COLO668 (cell line): ENCODE results near the gene GDE1.

ENCODE experiments used
- DNase-seq: peaks from one replicate; lab custom pipeline; 2025; ENCODE audit not compliant: unreplicated experiment; lab: John Stamatoyannopoulos, UW

Gene GDE1

DNA sequence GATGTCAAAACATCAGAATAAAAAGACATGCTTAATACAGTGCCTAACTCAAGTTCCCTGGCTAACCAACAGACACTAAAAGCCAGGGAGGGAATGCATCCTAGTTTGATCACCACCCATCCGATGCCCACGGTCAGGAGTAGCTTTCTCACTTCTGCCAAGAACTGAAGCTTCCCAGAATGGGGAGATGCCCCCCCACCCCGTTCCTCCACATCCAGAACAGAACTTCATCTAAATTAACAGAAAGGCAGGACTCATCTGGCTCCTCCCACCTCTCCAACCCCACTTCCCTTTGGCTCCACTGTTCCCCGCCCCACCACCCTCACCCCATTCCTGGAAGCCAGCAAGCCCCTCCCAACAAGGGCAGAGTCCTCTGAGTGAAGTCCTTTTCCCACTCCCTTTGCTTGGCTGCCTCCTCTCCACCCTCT is 33.7 kb downstream of the GDE1 start:
- no peak for DNase-seq

DNA sequence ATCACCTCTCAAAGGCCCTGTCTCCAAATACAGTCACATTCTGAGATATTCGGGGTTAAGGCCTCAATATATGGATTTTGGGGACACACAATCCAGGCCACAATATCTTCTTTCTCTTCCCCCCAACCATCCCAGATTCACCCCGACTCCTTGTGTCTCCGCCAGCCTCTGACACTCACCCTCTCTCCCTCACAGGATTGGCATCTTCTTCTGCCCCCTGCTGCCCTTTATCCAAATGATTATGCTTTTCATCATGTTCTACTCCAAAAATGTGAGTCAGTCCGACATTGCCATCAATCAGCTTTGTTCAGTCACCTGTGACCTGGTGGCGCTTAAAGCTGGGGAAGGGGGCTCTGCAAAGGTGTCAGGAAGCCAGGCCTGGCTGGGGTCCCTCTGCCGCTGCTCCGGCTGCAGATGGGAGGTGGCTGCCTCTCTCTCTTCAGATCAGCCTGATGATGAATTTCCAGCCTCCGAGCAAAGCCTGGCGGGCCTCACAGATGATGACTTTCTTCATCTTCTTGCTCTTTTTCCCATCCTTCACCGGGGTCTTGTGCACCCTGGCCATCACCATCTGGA is 35.1 kb downstream of the GDE1 start:
- no peak for DNase-seq

DNA sequence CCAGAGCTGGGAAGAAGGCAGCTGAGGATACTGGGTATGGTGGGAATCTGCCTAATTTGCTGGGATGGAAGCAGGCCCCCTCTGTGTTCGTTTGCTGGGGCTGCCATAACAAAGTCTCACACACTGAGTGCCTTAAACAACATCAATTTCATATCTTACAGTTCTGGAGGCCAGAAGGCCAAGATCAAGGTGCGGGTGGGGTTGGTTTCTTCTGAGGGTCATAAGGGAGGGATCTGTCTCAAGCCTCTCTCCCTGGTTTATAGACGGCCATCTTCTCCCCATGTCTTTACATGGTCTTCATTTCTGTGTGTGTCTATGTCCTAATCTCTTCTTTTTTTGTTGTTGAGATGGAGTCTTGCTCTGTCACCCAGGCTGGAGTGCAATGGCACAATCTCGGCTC is 35.8 kb downstream of the GDE1 start:
- no peak for DNase-seq

DNA sequence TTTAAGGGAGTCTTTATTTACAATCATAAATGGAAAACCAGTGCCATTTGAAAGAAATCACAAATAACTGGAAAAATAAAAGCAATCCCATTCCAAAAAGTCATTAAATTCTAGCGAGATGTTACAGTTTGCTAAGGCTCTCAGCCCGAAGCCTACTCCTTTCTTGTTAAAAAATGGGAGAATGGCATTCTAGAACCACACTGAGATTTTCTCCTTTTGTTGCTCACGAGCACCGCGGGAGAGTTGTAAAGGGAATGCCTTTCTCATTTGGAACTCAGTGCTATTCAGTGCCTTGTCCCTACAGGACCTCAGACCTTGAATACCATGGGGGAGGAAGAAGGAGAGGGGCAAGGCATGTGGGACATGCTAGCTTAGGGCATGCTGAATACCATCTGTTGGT is 36.3 kb downstream of the GDE1 start:
- no peak for DNase-seq

DNA sequence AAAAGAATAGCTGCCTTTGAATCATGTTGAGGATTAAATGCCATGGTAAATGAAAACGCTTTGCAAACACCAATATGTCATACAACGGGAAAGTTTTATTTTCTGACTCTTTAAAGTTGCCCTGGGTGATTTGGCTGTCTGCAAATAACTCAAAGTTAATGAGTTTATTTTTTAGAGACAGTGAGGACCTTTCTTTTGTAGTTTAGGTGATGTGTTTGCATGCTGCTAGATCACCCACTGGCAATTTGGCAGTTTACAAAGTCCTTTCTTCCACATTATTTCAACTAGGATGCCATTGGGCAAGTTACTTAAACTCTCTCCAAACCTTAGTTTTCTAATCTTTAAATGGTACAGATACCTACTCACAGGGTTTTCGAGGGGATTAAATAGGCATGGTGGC is 37.8 kb downstream of the GDE1 start:
- no peak for DNase-seq

DNA sequence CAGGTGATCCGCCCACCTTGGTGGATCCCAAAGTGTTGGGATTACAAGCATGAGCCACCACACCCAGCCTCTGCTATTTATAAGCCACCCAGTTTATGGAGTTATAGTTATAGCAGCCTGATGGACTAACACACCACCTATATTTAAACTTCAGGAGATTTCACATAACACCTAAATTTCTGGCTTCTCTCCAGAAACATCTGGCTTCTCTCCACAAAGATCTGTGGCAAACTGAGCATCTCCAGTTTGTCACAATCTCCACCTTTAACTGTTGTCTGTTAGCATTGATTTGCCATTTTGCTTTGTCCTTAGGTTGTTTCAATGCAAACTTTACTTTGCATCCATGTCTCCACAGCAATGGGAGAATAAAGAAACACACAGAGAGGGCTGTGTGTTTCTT is 39.6 kb downstream of the GDE1 start:
- no peak for DNase-seq

DNA sequence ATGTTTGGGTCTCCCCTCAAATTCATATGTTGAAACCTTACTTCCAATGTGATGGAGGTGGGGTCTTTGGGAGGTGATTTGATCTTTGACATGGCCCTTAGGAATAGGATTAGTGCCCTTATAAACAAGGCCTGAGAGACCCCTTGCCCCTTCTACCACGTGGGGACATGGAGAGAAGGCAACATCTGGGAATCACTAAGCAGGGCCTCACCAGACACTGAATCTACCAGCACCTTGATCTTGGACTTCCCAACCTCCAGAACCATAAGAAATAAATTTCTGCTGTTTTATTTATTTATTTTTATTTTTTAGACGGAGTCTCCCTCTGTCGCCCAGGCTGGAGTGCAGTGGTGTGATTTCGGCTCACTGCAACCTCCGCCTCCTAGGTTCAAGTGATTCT is 40.1 kb downstream of the GDE1 start:
- DNase-seq: no peak

DNA sequence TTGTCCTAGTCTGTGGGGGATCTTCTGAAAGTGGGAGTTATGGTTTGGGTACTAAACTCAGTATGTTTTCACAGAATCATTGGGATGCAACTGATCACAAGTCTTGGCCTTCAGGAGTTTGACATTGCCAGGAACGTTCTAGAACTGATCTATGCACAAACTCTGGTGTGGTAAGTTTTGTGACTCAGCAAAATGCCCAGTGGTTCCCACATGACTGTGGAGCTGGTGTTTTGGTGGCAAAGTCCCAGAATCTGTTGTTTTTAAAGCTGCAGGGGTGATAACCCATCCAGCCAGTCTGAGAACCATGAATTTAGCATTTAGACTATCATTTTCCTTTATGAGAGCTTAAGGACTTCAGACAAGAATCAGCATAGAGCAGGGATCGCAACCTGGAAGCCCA is 40.6 kb downstream of the GDE1 start:
- no peak for DNase-seq

DNA sequence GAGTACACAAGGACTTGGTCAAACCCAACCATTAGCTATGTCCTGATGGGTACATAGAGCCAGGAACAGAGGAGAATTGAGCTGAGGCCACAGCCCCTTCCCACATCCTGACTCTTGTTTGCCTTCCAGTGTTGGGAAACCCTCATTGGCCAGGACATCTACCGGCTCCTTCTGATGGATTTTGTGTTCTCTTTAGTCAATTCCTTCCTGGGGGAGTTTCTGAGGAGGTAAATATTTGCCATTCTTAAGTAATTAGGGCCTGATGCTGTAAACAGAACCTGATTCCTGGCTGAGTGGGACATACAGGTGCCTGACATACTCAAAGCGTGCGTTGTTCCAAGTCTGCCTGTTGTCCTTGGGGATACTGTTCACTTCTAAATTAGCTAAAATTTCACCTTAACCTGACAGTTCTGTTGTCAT is 42.6 kb downstream of the GDE1 start:
- DNase-seq: no peak

DNA sequence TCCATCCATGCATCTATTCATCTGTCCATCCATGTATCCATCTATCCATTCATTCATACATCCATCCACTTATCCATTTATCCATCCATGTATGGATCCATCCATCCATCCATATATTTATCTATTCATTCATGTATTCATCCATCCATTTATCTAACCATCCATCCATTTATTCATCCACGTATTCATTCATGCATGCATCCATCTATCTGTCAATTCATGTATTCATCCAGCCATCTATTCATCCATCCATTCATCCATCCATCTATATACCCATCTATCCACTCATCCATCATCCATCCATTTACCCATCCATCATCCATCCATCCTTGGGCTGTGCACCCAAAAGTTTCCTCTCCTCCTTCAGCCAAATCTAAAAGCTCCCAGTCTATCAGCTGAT is 43.4 kb downstream of the GDE1 start:
- no peak for DNase-seq

DNA sequence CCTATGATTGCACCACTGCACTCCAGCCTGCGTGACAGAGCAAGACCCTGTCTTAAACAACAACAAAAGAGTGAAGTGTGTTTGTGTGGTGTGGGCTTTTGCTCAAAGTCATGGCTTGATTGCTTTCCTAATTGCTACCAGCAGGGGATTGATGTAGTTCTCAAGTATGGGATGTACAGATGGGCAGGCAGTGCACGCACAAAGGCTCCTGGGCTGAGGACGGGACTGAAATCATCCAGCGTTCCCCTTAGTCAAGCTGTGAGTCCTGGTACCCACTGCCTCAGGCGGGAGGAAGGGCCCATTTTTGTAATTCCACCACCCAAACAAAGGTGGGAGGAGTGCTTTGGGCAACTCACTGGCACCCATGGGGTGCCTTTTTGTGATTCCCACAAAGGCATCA is 47.3 kb downstream of the GDE1 start:
- DNase-seq: no peak

DNA sequence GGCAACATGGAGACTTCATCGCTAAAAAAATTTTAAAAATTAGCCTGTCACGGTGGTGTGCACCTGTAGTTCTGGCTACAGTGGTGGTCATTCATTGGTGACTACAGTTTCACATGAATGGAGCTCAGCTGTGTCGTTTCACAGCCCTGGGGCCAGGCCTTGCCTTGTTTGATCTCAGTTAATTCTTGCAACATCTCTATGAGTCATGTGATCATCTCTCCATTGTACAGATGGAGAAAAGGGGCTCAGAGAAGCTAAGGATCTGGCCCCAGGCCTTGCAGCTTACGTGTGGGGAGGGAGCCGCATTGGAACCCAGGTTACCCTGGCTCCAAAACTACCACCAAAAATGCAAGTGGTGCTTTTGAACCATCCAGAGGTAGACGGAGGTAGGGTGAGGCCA is 49.4 kb downstream of the GDE1 start:
- no peak for DNase-seq

DNA sequence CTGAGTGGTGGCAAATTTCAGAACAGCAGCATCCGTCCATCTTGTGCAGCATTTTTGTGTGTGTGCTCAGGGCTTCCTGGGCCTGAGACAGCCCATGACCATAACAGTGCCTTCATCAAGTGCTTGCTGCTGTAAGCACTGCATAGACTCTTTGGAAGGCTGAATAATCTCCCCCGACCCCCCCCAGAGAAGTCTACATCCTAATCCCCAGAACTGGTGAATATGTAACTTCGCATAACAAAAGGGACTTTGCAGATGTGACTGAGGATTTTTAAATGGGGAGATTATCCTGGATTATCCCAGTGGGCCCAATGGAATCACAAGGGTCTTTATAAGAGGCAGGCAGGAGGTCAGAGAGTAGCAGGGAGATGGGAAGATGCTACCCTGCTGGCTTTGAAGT is 53.6 kb downstream of the GDE1 start:
- no peak for DNase-seq

DNA sequence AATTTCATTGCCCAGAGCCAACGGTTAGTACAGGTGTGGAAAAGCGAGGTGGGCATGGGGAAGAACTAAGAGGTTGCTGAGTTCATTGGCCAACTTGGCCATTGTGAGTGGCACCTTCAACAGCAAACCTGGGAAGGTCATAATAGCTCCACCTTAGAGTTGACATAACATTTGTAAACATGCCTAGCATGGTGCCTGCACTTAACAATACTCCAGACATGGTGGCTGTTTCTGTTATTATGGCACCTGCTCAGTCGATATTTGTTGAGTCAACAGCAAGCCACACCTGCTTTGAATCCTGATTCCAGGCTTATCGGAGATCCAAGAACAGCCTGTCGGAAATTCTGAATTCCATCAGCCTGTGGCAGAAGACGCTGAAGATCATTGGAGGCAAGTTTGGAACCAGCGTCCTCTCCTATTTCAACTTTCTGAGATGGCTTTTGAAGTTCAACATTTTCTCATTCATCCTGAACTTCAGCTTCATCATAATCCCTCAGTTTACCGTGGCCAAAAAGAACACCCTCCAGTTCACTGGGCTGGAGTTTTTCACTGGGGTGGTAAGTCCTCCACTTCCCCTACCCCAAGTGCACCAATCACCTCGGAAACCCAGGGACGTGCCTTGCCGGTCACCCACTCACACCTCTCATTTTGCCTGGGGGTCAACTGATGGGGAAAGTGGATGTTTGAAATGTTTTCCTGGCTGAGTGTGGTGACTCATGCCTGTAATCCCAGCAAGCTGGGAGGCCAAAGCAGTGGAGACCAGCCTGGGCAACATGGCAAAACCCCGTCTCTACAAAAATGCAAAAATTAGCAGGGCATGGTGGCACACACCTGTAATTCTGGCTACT is 58.2 kb downstream of the GDE1 start:
- peak; percentile 68 for DNase-seq

DNA sequence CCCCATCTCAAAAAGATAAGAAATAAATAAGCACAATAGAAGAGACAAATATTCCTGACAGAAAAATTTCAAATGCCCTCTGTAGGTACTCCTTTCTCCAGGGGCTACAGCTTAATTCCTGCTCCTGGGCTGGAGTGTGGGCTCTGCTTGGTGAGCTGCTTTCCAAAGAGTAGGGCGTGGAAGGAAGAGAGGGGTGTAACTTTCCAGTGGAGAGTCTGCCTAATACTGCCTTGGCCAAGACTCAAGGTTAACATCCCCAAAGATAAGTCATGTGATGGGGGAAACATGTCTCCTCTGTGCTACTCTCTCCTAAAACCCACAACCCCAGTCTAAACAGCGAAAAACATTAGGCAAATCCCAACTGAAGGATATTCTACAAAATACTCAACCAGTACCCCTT is 61.5 kb downstream of the GDE1 start:
- no peak for DNase-seq

DNA sequence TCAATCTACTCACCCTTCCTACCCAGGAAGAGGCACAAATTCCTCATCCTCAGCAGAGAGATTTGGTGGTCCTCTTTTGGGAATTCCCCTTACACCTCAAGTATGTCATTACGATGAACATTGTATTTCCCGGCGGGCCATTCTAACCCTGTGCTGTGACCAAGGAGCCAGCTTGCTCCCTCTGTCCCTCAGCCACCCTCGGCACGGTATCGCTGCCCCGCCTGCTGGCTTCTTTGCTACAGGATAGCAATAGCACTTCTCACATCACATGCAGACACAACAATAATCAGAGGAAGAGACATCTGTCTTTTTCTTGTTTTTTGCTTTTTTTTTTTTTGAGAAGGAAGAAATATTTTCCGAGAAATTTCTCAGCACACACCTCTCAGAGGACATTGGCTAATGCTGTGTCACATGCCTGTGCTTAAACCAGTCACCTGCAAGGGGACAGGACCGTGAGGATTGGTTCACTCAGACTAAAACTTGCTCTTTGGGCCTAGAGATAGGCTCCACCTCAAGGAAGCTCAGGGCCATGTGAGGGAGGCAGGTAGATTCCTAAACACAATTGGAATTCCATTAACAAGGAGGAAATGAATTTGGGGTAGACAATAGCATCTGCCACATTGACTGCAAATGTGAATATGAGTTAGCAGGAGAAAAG is 63.0 kb downstream of the GDE1 start:
- DNase-seq: no peak
